BLaER1 treated with 17β-estradiol and CSF1 and Interleukin-3, amounts not matched to agents 10 nM and 100 nM (cell line): ENCODE data around the gene DZIP1.

Experiments used
- H3K27ac ChIP-seq, 11 experiments: shearing (Covaris generic); formaldehyde crosslinking; 2 replicates each; pipeline ENCODE4 v1.8.1; 2022
- H3K27me3 ChIP-seq, 11 experiments: shearing (Covaris generic); formaldehyde crosslinking; 2 replicates each; pipeline ENCODE4 v1.8.1; 2022
- H3K36me3 ChIP-seq, 11 experiments: shearing (Covaris generic); formaldehyde crosslinking; 2 replicates each; pipeline ENCODE4 v1.8.1; 2022
- H3K4me1 ChIP-seq, 10 experiments: shearing (Covaris generic); formaldehyde crosslinking; 2 replicates each; pipeline ENCODE4 v1.8.1; 2022
- H3K4me2 ChIP-seq, 11 experiments: shearing (Covaris generic); formaldehyde crosslinking; 2 replicates each; pipeline ENCODE4 v1.8.1; 2022
- H3K4me3 ChIP-seq, 10 experiments: shearing (Covaris generic); formaldehyde crosslinking; 2 replicates each; pipeline ENCODE4 v1.8.1; 2022
- H3K9ac ChIP-seq, 11 experiments: shearing (Covaris generic); formaldehyde crosslinking; 2 replicates each; pipeline ENCODE4 v1.8.1; 2022
- H3K9me3 ChIP-seq, 11 experiments: shearing (Covaris generic); formaldehyde crosslinking; replicated peaks in 1 of 11; 2 replicates each; pipeline ENCODE4 v1.8.1; 2022
- H4K20me1 ChIP-seq, 11 experiments: shearing (Covaris generic); formaldehyde crosslinking; 2 replicates each; pipeline ENCODE4 v1.8.1; 2022
- Cebpa-rat ChIP-seq, 11 experiments: shearing (Covaris generic); IDR thresholded peaks; 2 replicates each; pipeline ENCODE4 v1.8.1; 2022

Gene DZIP1

GRCh38 chr13:95620030-95620824 lies 24.3 kb downstream of the DZIP1 start:
- no peak overlapping the region for H3K9ac ChIP-seq
- H3K4me1 ChIP-seq = peaks cover 0 to 16% (median 2%) of the 10 kb centered on the region in 10 experiments; a peak in 8 of 20 replicates
- no peaks in the 10 kb centered on the region for H4K20me1 ChIP-seq
- H3K4me2 ChIP-seq = no peak overlapping the region
- H3K4me3 ChIP-seq = no peak overlapping the region
- no peak for TF ChIP-seq Cebpa-rat (IDR thresholded peaks at IDR 0.05)
- no peaks in the 10 kb centered on the region for H3K36me3 ChIP-seq
- no peaks in the 10 kb centered on the region for H3K27me3 ChIP-seq
- H3K9me3 ChIP-seq = peaks cover 0 to 12% (median 0%) of the 10 kb centered on the region in 11 experiments; a peak in 1 of 22 replicates
- H3K27ac ChIP-seq = no peak overlapping the region

DNA sequence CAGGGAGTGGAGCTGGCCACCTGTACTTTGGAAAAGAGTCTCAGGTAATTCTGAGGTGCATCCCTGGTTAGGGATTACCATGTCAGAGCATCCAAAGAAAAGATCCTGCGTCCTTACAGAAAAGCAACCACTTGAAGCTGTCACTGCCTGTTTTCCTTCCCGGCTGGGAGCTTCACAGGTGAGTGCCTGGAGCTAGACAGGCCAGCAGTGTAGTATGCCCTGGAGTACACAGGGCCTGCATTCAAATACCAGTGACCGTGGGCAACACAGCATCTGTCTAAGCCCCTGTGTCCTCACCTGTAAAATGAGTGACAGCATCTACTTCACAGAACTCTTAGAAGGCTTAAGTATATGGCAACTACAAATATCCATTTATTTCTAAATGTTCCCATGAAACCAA lies 29.0 kb downstream of the DZIP1 start:
- H3K4me3 ChIP-seq = no peak overlapping the region
- peaks cover 0 to 10% (median 0%) of the 10 kb centered on the region in 11 experiments; a peak in 1 of 22 replicates for H3K9me3 ChIP-seq
- no peak overlapping the region for H3K4me2 ChIP-seq
- no peak for TF ChIP-seq Cebpa-rat (IDR thresholded peaks at IDR 0.05)
- H3K36me3 ChIP-seq = no peaks in the 10 kb centered on the region
- no peak overlapping the region for H3K9ac ChIP-seq
- H3K4me1 ChIP-seq = 0 out of 20 replicates have a peak, but pooled peaks cover 0 to 3% (median 0%) of the 10 kb centered on the region in 10 experiments
- H3K27ac ChIP-seq = no peak overlapping the region
- H4K20me1 ChIP-seq = no peaks in the 10 kb centered on the region
- no peaks in the 10 kb centered on the region for H3K27me3 ChIP-seq

DNA sequence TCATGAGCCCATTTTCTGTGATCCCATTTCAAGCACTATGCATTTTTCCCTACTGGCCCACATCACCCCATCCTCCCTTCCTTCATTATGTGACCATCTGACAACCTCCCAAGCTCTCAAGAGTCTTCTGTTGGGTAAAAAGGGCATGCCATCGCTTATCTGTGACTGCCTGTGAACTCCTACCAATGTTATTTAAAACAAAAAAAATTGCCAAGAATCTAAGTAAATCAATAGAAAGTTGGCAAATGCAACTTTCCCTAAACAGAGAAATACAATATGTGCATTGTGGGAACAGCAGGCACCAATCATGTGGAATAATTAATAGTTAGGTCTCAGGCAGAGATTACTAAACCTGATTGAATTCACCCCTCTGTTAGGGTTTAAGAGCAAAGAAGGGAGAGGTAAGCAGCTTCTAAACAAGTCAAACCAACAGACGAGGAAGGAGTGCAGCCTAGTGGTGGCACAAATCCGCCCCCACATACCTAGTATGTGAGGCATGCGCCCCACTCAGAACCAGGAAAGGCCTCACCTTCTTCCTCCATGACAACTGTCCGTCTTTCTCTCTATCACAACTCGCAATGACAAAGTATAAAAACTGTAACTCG lies 29.8 kb downstream of the DZIP1 start:
- no peak overlapping the region for H3K27ac ChIP-seq
- no peaks in the 10 kb centered on the region for H3K27me3 ChIP-seq
- no peaks in the 10 kb centered on the region for H3K36me3 ChIP-seq
- H3K9me3 ChIP-seq = 0 out of 22 replicates have a peak, but pooled peaks cover 0 to 2% (median 0%) of the 10 kb centered on the region in 11 experiments
- TF ChIP-seq Cebpa-rat (IDR thresholded peaks at IDR 0.05) = no peak
- no peak overlapping the region for H3K9ac ChIP-seq
- no peak overlapping the region for H3K4me2 ChIP-seq
- 0 out of 20 replicates have a peak, but pooled peaks cover 0 to 1% (median 0%) of the 10 kb centered on the region in 10 experiments for H3K4me1 ChIP-seq
- no peaks in the 10 kb centered on the region for H4K20me1 ChIP-seq
- H3K4me3 ChIP-seq = no peak overlapping the region

GRCh38 chr13:95608640-95609323 lies 35.7 kb downstream of the DZIP1 start:
- H3K9ac ChIP-seq = no peak overlapping the region
- no peaks in the 10 kb centered on the region for H3K27me3 ChIP-seq
- H3K27ac ChIP-seq = no peak overlapping the region
- H3K4me3 ChIP-seq = no peak overlapping the region
- H3K36me3 ChIP-seq = no peaks in the 10 kb centered on the region
- H3K9me3 ChIP-seq = no peaks in the 10 kb centered on the region
- no peaks in the 10 kb centered on the region for H4K20me1 ChIP-seq
- no peaks in the 10 kb centered on the region for H3K4me1 ChIP-seq
- H3K4me2 ChIP-seq = no peak overlapping the region; a peak in 1 of 22 replicates
- no peak for TF ChIP-seq Cebpa-rat (IDR thresholded peaks at IDR 0.05)

DNA sequence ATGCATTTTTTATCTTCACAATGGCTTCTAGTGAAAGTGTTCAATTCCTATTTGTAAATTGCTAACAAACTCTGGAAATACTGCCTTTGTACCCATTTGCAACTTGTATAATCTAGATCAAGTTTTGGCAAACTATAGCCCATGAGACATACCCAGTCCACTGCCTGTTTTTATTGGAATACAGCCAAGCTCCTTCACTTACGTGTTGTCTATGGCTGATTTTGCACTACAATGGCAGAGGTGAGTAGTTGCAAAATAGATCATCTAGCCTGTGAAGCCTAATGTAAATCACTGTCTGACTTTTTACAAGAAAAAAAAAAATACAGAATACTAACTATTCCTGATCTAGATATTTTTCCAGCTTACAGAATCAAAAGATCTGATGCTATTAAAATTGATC lies 37.1 kb downstream of the DZIP1 start:
- Histone ChIP-seq H3K9me3 (no peaks in the 10 kb centered on the region), H3K9ac (no peak overlapping the region), H3K27me3 (no peaks in the 10 kb centered on the region), H3K4me1 (no peaks in the 10 kb centered on the region), H3K27ac (no peak overlapping the region), H3K4me2 (no peak overlapping the region), H4K20me1 (no peaks in the 10 kb centered on the region), H3K36me3 (no peaks in the 10 kb centered on the region), H3K4me3 (no peak overlapping the region)
- no peak for TF ChIP-seq Cebpa-rat (IDR thresholded peaks at IDR 0.05)

DNA sequence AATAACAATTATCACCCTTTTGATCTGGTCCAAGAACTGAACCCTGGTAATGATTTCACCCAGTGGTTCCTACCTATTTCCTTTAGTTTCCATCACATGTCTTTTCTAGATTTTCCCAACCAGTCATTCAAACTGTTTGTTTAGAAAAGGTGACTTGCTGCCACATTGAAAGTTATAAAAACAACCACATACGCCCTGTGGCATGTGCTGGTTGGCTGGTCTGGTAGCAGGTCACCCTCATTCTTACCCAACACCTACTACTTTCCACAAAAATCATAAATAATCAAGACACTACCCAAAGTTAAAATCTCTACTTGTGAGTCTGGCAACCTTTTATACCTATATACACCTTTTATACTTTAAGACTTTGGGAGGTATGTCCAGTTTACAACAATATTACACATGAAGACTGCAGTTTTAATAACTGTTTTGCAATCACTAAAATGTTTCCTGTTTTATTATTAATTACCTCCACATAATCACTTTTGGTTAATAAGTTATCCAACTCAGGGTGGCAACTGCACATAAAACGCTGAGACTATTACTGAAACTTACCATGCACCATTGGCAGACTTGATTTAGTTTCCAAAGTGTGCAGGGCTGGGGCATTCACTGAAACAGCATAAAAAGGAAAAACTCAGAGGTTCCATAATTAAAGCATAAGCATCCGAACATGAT lies 38.9 kb downstream of the DZIP1 start:
- Histone ChIP-seq H3K9me3 (no peaks in the 10 kb centered on the region), H3K27ac (no peak overlapping the region), H3K4me2 (no peak overlapping the region), H4K20me1 (no peaks in the 10 kb centered on the region), H3K4me1 (no peaks in the 10 kb centered on the region), H3K4me3 (no peak overlapping the region), H3K27me3 (no peaks in the 10 kb centered on the region), H3K9ac (no peak overlapping the region), H3K36me3 (no peaks in the 10 kb centered on the region)
- TF ChIP-seq Cebpa-rat (IDR thresholded peaks at IDR 0.05) = no peak

GRCh38 chr13:95604556-95604915 lies 40.0 kb downstream of the DZIP1 start:
- no peaks in the 10 kb centered on the region for H3K4me1 ChIP-seq
- no peaks in the 10 kb centered on the region for H3K9me3 ChIP-seq
- no peaks in the 10 kb centered on the region for H3K27me3 ChIP-seq
- TF ChIP-seq Cebpa-rat (IDR thresholded peaks at IDR 0.05) = no peak
- H3K36me3 ChIP-seq = no peaks in the 10 kb centered on the region
- H3K27ac ChIP-seq = no peak overlapping the region
- no peak overlapping the region for H3K4me3 ChIP-seq
- no peaks in the 10 kb centered on the region for H4K20me1 ChIP-seq
- H3K4me2 ChIP-seq = no peak overlapping the region
- no peak overlapping the region for H3K9ac ChIP-seq

DNA sequence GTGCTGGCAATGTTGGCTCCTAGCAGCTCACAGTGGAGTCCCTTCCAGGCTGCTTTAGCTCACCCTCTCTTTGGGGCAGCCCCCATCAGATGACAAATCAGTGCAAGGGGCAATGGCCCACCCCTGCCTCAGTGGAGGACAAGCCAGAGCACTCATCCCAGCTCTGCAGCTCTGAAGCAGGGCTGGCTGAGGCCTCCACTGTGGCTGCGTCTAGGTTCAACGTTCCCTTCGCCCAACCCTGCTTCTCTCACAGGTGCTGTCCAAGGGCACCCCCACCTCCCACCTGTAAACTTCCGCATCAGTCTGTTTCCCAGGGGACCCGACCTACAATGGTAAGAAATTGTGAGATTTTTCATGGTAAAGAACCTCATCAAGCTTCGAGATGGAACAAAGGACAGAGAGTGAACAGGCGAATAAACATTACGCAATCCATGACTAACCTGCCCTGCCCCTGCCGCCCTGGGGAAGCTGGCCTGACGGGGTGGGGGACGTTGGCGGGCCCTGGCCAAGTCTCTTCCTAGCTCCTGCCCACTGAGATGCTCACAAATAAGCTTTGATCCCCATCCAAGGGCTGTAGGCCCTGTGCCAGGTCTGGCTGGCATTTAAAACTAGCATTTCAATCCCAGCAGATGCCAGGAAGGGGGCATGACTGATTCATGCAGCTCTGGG lies 40.5 kb downstream of the DZIP1 start:
- no peaks in the 10 kb centered on the region for H3K4me1 ChIP-seq
- TF ChIP-seq Cebpa-rat (IDR thresholded peaks at IDR 0.05) = peak in 9 of 11 experiments; percentile 47 to 88 (median 64); a peak in 15 of 22 replicates
- no peak overlapping the region for H3K27ac ChIP-seq
- no peak overlapping the region for H3K9ac ChIP-seq
- H3K36me3 ChIP-seq = no peaks in the 10 kb centered on the region
- no peaks in the 10 kb centered on the region for H4K20me1 ChIP-seq
- H3K4me2 ChIP-seq = no peak overlapping the region
- no peaks in the 10 kb centered on the region for H3K27me3 ChIP-seq
- no peaks in the 10 kb centered on the region for H3K9me3 ChIP-seq
- no peak overlapping the region for H3K4me3 ChIP-seq

DNA sequence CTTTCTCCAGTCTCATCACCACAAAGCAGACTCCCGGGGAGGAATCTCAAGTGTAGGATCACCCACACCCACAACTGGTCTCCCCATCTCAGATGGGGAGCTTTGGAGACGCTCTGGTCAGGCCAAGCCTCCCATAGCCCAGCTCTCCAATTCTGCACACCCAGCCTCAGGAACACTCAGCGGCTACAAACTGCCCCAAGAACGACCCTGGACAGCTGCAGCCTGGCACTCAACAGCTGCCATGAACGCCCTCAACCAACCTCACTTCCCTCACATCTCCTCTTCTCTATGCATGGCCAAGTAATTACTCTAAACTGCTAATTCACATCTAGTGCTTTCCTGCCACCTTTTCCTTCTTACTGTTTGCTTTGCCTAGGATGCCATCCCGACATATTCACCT lies 42.6 kb downstream of the DZIP1 start:
- Histone ChIP-seq H4K20me1 (no peaks in the 10 kb centered on the region), H3K9ac (no peak overlapping the region), H3K36me3 (no peaks in the 10 kb centered on the region), H3K4me1 (no peaks in the 10 kb centered on the region), H3K4me3 (no peak overlapping the region), H3K9me3 (no peaks in the 10 kb centered on the region), H3K27ac (no peak overlapping the region), H3K27me3 (no peaks in the 10 kb centered on the region), H3K4me2 (no peak overlapping the region)
- no peak for TF ChIP-seq Cebpa-rat (IDR thresholded peaks at IDR 0.05)
